GM23338 (cell line): ENCODE results near the gene PDXK. TPM values are rescaled to one million over a fixed set of nuclear protein-coding genes. Genes with fewer than 3 reads are reported as not detected.

ENCODE experiments used
- ATAC-seq: fragments of 200-7000 bp; cut with Tn5 transposase; 3 replicates; pipeline ENCODE4 v1.9.1; 2020
- DNase-seq: peaks from one replicate; pipeline ENCODE4 v3.0.0-alpha.2; 2015; ENCODE audit warnings: low spot score
- H2AFZ ChIP-seq: fragments of 200-600 bp; sonication (generic); 2 replicates; pipeline ENCODE4 v1.8.0; 2016; ENCODE audit warnings: antibody characterized with exemption, mild to moderate bottlenecking, moderate library complexity
- H3F3A ChIP-seq: fragments of 200-600 bp; sonication (generic); replicated peaks from 2 replicates; pipeline ENCODE4 v1.8.0; 2017; ENCODE audit warnings: antibody characterized with exemption, mixed run types, low read depth
- H3K27ac ChIP-seq: fragments of 200-600 bp; sonication (generic); 2 replicates; pipeline ENCODE4 v1.6.1; 2016; ENCODE audit warnings: low read depth
- H3K27me3 ChIP-seq: fragments of 200-600 bp; sonication (generic); 2 replicates; pipeline ENCODE4 v1.8.0; 2016; ENCODE audit warnings: mild to moderate bottlenecking, mixed run types, moderate library complexity; ENCODE audit not compliant: insufficient read depth
- H3K36me3 ChIP-seq: fragments of 200-600 bp; sonication (generic); 2 replicates; pipeline ENCODE4 v1.8.0; 2016; ENCODE audit warnings: mild to moderate bottlenecking; ENCODE audit not compliant: insufficient read depth
- H3K4me1 ChIP-seq: fragments of 200-600 bp; sonication (generic); 2 replicates; pipeline ENCODE4 v1.8.0; 2016; ENCODE audit warnings: mild to moderate bottlenecking, moderate library complexity; ENCODE audit not compliant: insufficient read depth
- H3K4me2 ChIP-seq: fragments of 200-600 bp; sonication (generic); 2 replicates; pipeline ENCODE4 v1.7.1; 2017; ENCODE audit warnings: mixed run types
- H3K4me3 ChIP-seq: fragments of 200-600 bp; sonication (generic); 2 replicates; pipeline ENCODE4 v1.6.1; 2016; ENCODE audit warnings: mixed run types
- H3K79me2 ChIP-seq: fragments of 200-600 bp; sonication (generic); replicated peaks from 2 replicates; pipeline ENCODE4 v1.8.0; 2017; ENCODE audit warnings: mild to moderate bottlenecking; ENCODE audit not compliant: insufficient read depth
- H3K9me2 ChIP-seq: fragments of 200-600 bp; sonication (generic); 2 replicates; pipeline ENCODE4 v1.8.0; 2017; ENCODE audit not compliant: insufficient read depth
- H4K20me1 ChIP-seq: fragments of 200-600 bp; sonication (generic); replicated peaks from 2 replicates; pipeline ENCODE4 v1.8.0; 2017; ENCODE audit warnings: mild to moderate bottlenecking; ENCODE audit not compliant: insufficient read depth
- H3K27ac Mint-ChIP-seq: 2 replicates; pipeline ENCODE4 v1.8.0; 2020; ENCODE audit warnings: inconsistent platforms, mild to moderate bottlenecking, moderate library complexity, mixed read lengths
- H3K27me3 Mint-ChIP-seq: 3 replicates; pipeline ENCODE4 v1.8.0; 2022; ENCODE audit warnings: low read depth, mild to moderate bottlenecking, moderate library complexity, mixed read lengths, inconsistent platforms; ENCODE audit not compliant: insufficient read depth, poor library complexity
- H3K36me3 Mint-ChIP-seq: 3 replicates; pipeline ENCODE4 v1.8.0; 2021; ENCODE audit warnings: low read depth, mild to moderate bottlenecking, inconsistent platforms, moderate library complexity, mixed read lengths
- H3K4me1 Mint-ChIP-seq: 3 replicates; pipeline ENCODE4 v1.8.0; 2020; ENCODE audit warnings: mild to moderate bottlenecking, inconsistent platforms, mixed read lengths
- H3K4me3 Mint-ChIP-seq: 3 replicates; pipeline ENCODE4 v1.8.0; 2021; ENCODE audit warnings: moderate library complexity, mild to moderate bottlenecking, inconsistent platforms, mixed read lengths
- H3K9me3 Mint-ChIP-seq: 3 replicates; pipeline ENCODE4 v1.8.0; 2020; ENCODE audit warnings: moderate library complexity, mild to moderate bottlenecking, inconsistent platforms, mixed read lengths
- EZH2 ChIP-seq: fragments of 200-600 bp; sonication (generic); IDR thresholded peaks from one replicate; pipeline ENCODE4 v1.8.0; 2017; ENCODE audit warnings: antibody characterized with exemption, mild to moderate bottlenecking, low read depth; ENCODE audit not compliant: unreplicated experiment
- EZH2phosphoT487 ChIP-seq: fragments of 200-600 bp; sonication (generic); IDR thresholded peaks from one replicate; pipeline ENCODE4 v1.8.1; 2018; ENCODE audit warnings: antibody characterized with exemption; ENCODE audit not compliant: unreplicated experiment
- NANOG ChIP-seq: IDR thresholded peaks from 2 replicates; pipeline ENCODE4 v1.6.1; 2016; ENCODE audit warnings: antibody characterized with exemption, borderline replicate concordance
- POLR2AphosphoS5 ChIP-seq: IDR thresholded peaks from 2 replicates; pipeline ENCODE4 v1.6.1; 2016; ENCODE audit warnings: antibody characterized with exemption, low read depth
- STAT1 ChIP-seq: IDR thresholded peaks from one replicate; pipeline ENCODE4 v1.6.1; 2016; ENCODE audit warnings: antibody characterized with exemption; ENCODE audit not compliant: unreplicated experiment
- ZNF114 ChIP-seq: fragments of 250-450 bp; sonication (Bioruptor Pico); IDR thresholded peaks from 2 replicates; pipeline ENCODE4 v1.5.0; 2020; ENCODE audit warnings: mild to moderate bottlenecking, moderate library complexity
- polyA plus RNA-seq: library from polyadenylated mRNA; unstranded; fragments of >200 nt; fragmentation: Nextera tagmentation; extraction: Ambion mirVana; gene quantifications from 2 replicates; pipeline ENCODE4 v1.2.1, GENCODE V29; 2016
- total RNA-seq: library from RNA; depleted of rRNA; stranded (reverse); fragments of >200 nt; shearing (Covaris generic); gene quantifications from 2 replicates; pipeline ENCODE4 v1.2.3, GENCODE V29; 2014
- TF ChIP-seq, protein P1 (sequence below): fragments of 250-450 bp; sonication (Bioruptor Pico); IDR thresholded peaks from 2 replicates; pipeline ENCODE4 v1.5.0; 2020; ENCODE audit warnings: mild to moderate bottlenecking, moderate library complexity
- TF ChIP-seq, protein P2 (sequence below), 2 experiments: fragments of 200-600 bp in 1 of 2; sonication (generic) in 1 of 2; conservative IDR thresholded peaks; 2 replicates each; pipeline versions ENCODE4 v1.5.1 to v1.6.1; 2016 to 2017; ENCODE audit warnings: antibody characterized with exemption in 2 of 2, low read depth in 2 of 2, mild to moderate bottlenecking in 2 of 2, moderate library complexity in 1 of 2

Gene PDXK
- total and polyA plus RNA-seq, 2 experiments from 2014 or later: 53.2 to 66.3 TPM

DNA sequence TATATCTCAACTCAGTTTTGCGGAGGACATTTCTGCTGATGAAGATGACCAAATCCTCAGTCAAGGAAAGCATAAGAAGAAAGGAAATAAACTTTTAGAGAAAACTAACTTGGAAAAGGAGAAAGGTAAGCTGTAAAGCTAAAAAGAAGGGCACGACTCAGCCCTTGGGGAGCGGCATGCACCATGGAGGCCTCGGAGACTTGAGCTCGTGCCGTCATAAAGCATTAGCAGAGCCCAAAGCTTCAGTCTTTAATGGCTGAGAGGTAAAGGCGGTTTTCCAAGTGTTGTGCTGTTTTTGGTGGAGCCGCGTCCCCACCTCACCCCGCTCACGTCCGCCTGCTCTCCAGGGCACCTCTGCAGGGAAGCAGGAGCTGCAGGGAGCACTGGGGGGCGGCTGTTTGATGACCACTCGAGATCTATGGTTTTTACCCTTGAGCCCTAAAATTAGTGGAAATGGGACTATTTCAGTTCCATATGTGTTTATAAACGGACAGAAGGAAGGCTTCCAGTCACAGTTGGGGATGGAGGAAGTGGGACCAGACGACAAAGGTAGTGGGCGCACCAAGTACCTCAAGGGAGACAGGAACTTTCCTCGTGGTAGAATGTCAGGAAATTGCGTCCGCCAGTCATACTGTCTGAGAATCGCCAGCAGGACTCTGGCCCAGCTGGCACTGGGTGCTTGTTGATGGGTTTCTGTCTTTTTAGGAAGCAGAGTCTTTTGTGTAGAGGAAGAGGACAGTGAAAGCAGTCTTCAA is 31.9 kb upstream of the PDXK start:
- no peak overlapping the region for H3K4me3 Mint-ChIP-seq
- TF ChIP-seq POLR2AphosphoS5 (no peak), NANOG (no peak), EZH2phosphoT487 (no peak), STAT1 (no peak), ZNF114 (CRISPR knock-in tag) (no peak), EZH2 (no peak)
- TF ChIP-seq, protein P1, sequence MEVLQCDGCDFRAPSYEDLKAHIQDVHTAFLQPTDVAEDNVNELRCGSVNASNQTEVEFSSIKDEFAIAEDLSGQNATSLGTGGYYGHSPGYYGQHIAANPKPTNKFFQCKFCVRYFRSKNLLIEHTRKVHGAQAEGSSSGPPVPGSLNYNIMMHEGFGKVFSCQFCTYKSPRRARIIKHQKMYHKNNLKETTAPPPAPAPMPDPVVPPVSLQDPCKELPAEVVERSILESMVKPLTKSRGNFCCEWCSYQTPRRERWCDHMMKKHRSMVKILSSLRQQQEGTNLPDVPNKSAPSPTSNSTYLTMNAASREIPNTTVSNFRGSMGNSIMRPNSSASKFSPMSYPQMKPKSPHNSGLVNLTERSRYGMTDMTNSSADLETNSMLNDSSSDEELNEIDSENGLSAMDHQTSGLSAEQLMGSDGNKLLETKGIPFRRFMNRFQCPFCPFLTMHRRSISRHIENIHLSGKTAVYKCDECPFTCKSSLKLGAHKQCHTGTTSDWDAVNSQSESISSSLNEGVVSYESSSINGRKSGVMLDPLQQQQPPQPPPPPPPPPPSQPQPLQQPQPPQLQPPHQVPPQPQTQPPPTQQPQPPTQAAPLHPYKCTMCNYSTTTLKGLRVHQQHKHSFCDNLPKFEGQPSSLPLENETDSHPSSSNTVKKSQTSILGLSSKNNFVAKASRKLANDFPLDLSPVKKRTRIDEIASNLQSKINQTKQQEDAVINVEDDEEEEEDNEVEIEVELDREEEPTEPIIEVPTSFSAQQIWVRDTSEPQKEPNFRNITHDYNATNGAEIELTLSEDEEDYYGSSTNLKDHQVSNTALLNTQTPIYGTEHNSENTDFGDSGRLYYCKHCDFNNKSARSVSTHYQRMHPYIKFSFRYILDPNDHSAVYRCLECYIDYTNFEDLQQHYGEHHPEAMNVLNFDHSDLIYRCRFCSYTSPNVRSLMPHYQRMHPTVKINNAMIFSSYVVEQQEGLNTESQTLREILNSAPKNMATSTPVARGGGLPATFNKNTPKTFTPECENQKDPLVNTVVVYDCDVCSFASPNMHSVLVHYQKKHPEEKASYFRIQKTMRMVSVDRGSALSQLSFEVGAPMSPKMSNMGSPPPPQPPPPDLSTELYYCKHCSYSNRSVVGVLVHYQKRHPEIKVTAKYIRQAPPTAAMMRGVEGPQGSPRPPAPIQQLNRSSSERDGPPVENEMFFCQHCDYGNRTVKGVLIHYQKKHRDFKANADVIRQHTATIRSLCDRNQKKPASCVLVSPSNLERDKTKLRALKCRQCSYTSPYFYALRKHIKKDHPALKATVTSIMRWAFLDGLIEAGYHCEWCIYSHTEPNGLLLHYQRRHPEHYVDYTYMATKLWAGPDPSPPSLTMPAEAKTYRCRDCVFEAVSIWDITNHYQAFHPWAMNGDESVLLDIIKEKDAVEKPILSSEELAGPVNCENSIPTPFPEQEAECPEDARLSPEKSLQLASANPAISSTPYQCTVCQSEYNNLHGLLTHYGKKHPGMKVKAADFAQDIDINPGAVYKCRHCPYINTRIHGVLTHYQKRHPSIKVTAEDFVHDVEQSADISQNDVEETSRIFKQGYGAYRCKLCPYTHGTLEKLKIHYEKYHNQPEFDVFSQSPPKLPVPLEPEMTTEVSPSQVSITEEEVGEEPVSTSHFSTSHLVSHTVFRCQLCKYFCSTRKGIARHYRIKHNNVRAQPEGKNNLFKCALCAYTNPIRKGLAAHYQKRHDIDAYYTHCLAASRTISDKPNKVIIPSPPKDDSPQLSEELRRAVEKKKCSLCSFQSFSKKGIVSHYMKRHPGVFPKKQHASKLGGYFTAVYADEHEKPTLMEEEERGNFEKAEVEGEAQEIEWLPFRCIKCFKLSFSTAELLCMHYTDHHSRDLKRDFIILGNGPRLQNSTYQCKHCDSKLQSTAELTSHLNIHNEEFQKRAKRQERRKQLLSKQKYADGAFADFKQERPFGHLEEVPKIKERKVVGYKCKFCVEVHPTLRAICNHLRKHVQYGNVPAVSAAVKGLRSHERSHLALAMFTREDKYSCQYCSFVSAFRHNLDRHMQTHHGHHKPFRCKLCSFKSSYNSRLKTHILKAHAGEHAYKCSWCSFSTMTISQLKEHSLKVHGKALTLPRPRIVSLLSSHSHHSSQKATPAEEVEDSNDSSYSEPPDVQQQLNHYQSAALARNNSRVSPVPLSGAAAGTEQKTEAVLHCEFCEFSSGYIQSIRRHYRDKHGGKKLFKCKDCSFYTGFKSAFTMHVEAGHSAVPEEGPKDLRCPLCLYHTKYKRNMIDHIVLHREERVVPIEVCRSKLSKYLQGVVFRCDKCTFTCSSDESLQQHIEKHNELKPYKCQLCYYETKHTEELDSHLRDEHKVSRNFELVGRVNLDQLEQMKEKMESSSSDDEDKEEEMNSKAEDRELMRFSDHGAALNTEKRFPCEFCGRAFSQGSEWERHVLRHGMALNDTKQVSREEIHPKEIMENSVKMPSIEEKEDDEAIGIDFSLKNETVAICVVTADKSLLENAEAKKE (CRISPR knock-in tag): no peak
- TF ChIP-seq, protein P2, sequence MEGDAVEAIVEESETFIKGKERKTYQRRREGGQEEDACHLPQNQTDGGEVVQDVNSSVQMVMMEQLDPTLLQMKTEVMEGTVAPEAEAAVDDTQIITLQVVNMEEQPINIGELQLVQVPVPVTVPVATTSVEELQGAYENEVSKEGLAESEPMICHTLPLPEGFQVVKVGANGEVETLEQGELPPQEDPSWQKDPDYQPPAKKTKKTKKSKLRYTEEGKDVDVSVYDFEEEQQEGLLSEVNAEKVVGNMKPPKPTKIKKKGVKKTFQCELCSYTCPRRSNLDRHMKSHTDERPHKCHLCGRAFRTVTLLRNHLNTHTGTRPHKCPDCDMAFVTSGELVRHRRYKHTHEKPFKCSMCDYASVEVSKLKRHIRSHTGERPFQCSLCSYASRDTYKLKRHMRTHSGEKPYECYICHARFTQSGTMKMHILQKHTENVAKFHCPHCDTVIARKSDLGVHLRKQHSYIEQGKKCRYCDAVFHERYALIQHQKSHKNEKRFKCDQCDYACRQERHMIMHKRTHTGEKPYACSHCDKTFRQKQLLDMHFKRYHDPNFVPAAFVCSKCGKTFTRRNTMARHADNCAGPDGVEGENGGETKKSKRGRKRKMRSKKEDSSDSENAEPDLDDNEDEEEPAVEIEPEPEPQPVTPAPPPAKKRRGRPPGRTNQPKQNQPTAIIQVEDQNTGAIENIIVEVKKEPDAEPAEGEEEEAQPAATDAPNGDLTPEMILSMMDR (conservative IDR thresholded peaks at IDR 0.05; ENCODE audit: low read depth in 2 of 2): no peak
- no peak for DNase-seq

More for the DNA sequence above, 31.9 kb upstream of the PDXK start:
- Mint-ChIP-seq H3K27me3 (no peaks in the 10 kb centered on the region), H3K27ac (no peak overlapping the region; the same call in none of the 2 replicates), H3K9me3 (no peaks in the 10 kb centered on the region), H3K4me1 (no peaks in the 10 kb centered on the region), H3K36me3 (peaks cover 95% of the 10 kb centered on the region)
- no peaks in the 10 kb centered on the region for H3K27me3 ChIP-seq
- no peak overlapping the region for H3K4me3 ChIP-seq
- H3K79me2 ChIP-seq: no peaks in the 10 kb centered on the region
- H3K4me1 ChIP-seq: no peaks in the 10 kb centered on the region
- H4K20me1 ChIP-seq: peaks cover 13% of the 10 kb centered on the region
- no peak overlapping the region for H2AFZ ChIP-seq
- no peak for ATAC-seq
- H3K4me2 ChIP-seq: no peak overlapping the region
- H3K9me2 ChIP-seq: no peaks in the 10 kb centered on the region
- no peaks in the 10 kb centered on the region for H3F3A ChIP-seq
- no peak overlapping the region for H3K27ac ChIP-seq
- peaks cover 35% of the 10 kb centered on the region for H3K36me3 ChIP-seq
